LHCN-M2 (cell line): ENCODE data around the gene WBP2. TPM values are rescaled to one million over a fixed set of nuclear protein-coding genes. Genes with fewer than 3 reads are reported as not detected.

Source experiments
- DNase-seq: peaks from one replicate; pipeline ENCODE4 v3.0.0-alpha.2; 2012; ENCODE audit warnings: low read depth
- total RNA-seq: library from RNA; depleted of rRNA; stranded (reverse); fragments of >200 nt; gene quantifications from 2 replicates; pipeline ENCODE4 v1.2.3, GENCODE V29; 2014

The WBP2 gene
- total RNA-seq, 1 experiment from 2014 or later: 33.3 TPM

DNA sequence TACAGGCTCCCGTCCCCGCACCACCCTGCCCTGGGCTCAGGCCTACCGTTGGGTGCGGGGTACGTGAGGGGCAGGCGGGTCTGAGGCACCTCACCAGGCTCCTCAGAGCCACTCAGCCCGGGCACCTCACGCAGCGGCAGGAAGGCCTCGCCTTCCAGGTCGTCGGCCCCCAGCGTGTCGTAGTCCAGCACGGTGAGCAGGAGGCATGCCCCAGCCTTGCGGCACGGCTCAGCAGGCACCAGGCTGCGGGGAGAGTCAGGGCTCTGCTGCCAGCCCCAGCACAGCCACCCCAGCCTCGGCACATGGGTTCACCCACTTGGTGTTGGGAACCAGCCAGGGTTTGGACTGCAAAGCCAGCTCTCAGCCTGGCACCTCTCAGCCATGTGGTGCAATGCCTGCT lies 26.4 kb downstream of the WBP2 start:
- no peak for DNase-seq

DNA sequence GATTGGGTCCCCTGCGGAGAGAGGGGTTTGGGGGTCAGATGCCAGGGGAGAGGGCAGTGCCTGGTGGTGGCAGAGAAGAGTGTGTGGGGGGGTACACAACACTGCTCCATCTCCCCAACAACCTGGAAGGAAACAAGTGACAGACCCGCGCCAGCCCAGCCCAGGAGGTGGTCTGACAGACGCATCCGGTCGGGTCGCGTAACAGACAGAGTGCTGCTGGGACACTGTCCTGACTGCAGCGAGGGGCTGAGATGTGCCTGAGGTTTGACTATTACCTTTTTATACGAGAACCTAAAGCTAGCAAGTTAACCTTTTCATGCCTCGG lies 27.1 kb downstream of the WBP2 start:
- no peak for DNase-seq

GRCh38 chr17:75827308-75828075 lies 27.6 kb downstream of the WBP2 start:
- DNase-seq: peak; percentile 43

GRCh38 chr17:75826561-75827307 lies 28.4 kb downstream of the WBP2 start:
- DNase-seq: no peak

- no peak for DNase-seq
Measured at GRCh38 chr17:75825748-75826370, 29.3 kb downstream of the WBP2 start.

- DNase-seq: no peak
Measured at GRCh38 chr17:75825149-75825552, 30.0 kb downstream of the WBP2 start.

GRCh38 chr17:75824666-75825065 lies 30.5 kb downstream of the WBP2 start:
- DNase-seq: no peak

DNA sequence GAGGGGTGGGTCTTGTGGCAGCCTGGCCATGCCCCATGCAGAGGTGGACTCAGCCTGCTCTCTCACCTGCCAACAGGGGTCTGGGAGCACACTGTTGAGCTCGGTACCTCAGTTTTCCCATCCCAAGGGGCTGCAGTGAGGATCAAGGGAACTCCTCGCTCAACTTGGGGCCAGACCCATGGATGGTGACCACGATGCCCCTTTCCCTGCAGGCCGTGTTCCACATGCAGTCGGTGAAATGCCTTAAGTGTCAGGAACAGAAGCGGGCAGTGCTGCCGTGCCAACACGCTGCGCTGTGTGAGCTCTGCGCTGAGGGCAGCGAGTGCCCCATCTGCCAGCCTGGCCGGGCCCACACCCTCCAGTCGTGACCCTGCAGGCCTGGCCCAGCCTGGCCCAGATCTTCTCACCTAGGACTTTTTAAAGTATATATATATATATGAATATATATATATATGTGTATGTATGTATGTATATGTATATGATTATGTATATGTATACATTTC lies 31.0 kb downstream of the WBP2 start:
- no peak for DNase-seq

DNA sequence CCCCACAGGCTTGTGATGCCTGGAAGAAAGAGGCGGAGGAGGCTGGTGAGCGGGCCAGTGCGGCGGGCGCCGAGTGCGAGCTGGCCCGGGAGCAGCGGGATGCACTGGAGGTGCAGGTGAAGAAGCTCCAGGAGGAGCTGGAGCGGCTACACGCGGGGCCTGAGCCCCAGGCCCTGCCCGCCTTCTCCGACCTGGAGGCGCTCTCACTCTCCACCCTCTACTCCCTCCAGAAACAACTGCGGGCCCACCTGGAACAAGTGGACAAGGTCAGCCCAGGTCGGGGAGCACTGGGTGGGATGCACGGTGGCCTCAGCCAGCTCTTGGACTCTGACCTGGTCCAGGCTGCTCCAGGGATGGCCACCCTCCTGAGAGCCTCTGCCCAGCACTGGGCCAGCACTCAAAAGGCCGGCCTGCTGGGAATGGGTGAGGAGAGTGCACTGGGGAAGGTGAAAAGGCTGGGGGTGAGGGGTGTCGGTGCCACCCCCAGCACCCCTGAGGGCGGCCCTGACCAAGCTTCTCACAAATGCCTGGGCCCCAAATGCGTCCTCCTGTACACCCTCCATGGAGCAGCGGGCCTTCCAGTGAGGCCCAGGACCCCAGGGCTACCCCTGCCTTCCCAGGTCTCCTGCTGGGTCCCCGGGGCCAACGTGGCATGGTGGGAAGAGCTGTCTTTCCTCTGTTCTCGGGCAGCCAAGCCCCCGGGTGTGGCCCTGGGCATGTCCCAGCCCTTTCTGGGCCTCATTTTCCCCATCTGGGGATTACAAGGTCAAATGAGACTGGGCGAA lies 31.7 kb downstream of the WBP2 start:
- DNase-seq: no peak

DNA sequence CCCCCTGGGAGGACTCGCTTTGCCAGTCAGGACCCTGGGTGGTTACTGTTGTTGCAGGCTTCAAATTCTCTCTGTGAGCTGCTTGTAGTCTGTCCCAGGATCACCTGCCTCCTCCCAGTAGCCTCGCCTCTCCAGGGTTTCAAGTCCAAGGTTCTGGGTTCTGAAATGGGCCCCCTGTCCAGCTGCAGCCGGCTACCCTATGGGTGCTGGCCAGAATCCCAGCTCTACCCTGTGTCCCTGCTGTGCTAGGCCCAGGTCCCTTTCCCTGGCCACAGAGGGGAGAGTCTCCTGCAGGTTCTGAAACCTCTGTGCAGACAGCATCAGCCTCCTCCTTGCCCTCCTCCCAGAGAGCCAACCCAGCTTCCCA lies 32.4 kb downstream of the WBP2 start:
- DNase-seq: no peak

DNA sequence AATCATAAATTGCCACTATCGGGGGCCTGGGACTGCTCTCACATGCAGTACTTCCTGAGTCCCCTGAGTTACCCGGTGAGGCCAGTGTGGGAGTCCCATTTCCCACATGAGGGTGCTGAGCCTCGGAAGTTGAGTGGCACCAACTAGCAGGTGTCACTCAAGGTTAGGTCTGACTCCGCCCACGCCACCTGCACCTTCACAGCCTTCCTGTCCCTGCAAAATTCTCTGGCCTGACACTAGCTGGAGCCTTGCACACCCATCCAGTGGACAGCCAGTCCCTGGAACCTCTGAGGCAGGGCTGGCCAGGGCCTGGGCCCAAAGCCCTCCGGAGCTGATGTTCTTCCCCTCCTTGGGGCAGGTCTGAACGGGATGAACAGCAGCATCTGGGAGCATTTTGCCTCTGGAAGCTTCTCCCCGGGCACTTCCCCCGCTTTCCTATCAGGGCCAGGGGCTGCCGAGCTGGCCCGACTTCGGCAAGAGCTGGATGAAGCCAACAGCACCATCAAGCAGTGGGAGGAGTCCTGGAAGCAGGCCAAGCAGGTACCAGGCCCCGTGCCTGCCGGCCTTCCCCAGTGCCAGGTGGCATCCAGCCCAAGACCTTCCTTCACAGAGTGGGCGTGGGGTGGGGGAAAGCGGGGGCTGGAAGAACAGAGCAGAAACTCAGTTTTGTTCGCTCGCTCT lies 32.9 kb downstream of the WBP2 start:
- DNase-seq: no peak

DNA sequence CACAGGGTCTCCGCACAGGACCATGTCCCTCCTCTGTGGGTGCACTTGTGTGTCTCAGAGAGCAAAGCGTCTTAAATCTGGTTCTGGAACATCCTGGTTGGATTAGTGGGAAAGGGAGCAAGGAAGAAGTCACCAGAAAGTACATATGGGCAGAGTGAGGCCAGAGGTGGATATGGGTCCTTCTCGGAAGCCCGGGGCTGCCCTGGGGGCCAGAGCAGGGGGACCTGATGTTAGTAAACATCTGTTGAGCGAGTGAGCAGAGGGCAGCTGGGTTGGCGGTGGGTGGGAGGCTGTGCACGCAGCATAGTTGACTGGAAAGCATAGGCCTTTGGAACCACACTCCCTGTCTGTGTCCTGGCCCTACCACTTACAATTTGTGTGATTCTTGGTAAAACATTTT lies 33.6 kb downstream of the WBP2 start:
- DNase-seq: no peak

DNA sequence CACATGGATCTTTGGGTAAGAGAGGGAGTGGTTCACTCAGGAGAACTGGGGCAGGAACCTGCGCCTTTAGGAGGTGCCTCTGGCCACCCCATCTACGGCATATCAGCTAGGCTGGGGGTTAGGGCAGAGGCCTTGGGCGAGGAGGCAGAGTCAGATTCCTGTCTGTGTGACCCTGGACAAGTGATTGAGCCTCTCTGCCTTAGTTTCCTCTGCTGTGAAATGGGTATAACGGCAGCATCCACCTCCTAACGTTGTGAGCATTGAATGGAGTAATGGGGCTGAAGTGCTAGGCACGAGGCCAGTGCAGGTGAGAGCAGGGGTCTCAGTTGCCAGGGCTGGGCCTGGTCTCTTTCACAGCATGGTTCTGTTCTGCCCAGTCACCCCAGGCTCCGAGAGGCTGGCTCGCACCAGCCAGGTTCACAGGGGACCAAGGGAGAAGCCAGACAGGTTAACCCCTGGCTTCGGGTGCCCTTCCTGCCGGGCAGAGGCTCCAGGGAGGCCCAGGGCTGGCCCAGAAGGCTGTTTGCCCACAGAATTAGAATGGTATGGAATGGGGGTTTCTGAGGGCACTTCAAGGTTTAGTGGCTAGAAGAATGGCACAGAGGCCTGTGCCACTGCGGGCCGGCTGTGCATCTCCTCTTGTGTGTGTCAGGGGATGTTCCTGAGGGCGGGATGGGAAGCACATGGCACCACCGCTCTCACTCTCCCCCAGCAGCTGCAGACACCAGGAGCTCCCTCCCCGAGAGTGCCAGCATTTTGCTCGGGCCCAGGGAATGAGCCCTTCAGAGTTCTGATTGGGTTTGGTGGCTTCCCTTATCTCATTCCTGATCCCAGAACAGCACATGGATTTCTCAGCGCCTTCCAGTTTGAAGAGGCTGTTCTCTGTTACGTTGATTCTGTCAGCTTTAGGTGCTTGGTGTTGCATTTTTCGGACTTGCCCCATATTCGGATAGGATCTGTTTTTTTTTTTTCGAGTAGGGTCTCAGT lies 34.7 kb downstream of the WBP2 start:
- no peak for DNase-seq

- no peak for DNase-seq
Measured at GRCh38 chr17:75819678-75820077, 35.5 kb downstream of the WBP2 start.

GRCh38 chr17:75819116-75819515 lies 36.0 kb downstream of the WBP2 start:
- no peak for DNase-seq

- DNase-seq: no peak
Measured at GRCh38 chr17:75818326-75818885, 36.7 kb downstream of the WBP2 start.

GRCh38 chr17:75817571-75817970 lies 37.6 kb downstream of the WBP2 start:
- DNase-seq: no peak

DNA sequence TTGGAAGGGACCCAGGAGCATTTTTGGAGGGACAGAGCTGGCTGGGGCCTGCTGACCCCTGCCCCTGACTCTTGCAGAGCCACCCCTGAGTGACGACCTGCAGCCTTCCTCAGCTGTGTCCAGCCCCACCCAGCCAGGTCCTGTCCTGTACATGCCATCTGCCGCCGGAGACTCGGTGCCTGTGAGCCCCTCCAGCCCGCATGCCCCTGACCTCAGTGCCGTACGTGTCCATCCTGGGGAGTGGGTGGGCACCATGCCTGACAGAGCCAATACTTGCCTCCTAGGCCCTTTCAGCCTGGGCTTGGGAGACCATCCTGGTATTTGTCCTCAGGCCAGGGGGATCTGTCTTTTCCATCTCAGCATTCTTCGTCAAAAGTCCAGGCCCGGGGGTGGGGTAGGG lies 38.4 kb downstream of the WBP2 start:
- DNase-seq: no peak

- no peak for DNase-seq
Measured at GRCh38 chr17:75815399-75815798, 39.7 kb downstream of the WBP2 start.

- DNase-seq: peak; percentile 51
Measured at GRCh38 chr17:75814900-75815373, 40.2 kb downstream of the WBP2 start.
